Measurements from ENCODE around the gene SMU1.

Gene SMU1

DNA sequence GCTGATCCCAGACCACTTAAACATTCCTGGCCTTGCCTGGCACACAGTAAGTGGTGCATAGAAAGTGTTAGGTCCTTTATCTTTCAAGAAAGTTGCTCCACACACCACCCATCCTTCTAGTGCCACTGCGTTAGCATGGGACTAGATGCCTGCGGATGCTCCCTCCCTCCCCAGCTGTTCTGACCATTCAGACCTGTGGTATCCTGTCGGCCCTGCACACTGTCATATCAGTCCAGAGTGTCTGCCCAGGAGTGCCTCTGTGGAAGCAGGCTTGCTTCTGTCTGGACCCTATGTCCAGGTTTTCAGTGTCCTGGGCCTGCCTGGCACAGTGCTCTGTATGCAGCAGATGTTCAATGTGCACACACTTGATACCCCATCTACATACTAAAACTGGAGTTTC lies 38.3 kb upstream of the SMU1 start:
- H3K9me2 ChIP-seq (replicated peaks; ENCODE audit: low read depth, low read length): no peaks in the 10 kb centered on the region
- no peak overlapping the region for H3K4me2 ChIP-seq (ENCODE audit: low read depth, low read length, poor library complexity, severe bottlenecking)
- H3K4me3 ChIP-seq (ENCODE audit: low read length, poor library complexity, severe bottlenecking): no peak overlapping the region
- H3K27me3 ChIP-seq (ENCODE audit: insufficient read depth, low read length, poor library complexity, severe bottlenecking): no peaks in the 10 kb centered on the region
- no peaks in the 10 kb centered on the region for H4K20me1 ChIP-seq (ENCODE audit: insufficient read depth, low read length, poor library complexity, severe bottlenecking)
- H3K36me3 ChIP-seq (ENCODE audit: insufficient read depth, low read length): peaks cover 34% of the 10 kb centered on the region; the same call in 1 of the 2 replicates
- H3K4me1 ChIP-seq (ENCODE audit: insufficient read depth, low read length, poor library complexity, severe bottlenecking): peaks cover 10% of the 10 kb centered on the region
- H3F3A ChIP-seq (ENCODE audit: low read depth): no peaks in the 10 kb centered on the region
- H2AFZ ChIP-seq (ENCODE audit: low read length): no peak overlapping the region
- H3K9ac ChIP-seq (ENCODE audit: low read depth, low read length, poor library complexity, severe bottlenecking): no peak overlapping the region
- no peaks in the 10 kb centered on the region for H3K79me2 ChIP-seq (ENCODE audit: insufficient read depth, low read length)
- H3K9me3 ChIP-seq (ENCODE audit: insufficient read depth, low read depth, low read length): no peaks in the 10 kb centered on the region
- TF ChIP-seq CTCF (conservative IDR thresholded peaks at IDR 0.05; ENCODE audit: low read length) (no peak), EZH2phosphoT487 (IDR thresholded peaks at IDR 0.05; ENCODE audit: borderline replicate concordance) (no peak)

- no peaks in the 10 kb centered on the region for H3K9me2 ChIP-seq (replicated peaks; ENCODE audit: low read depth, low read length)
- TF ChIP-seq CTCF (conservative IDR thresholded peaks at IDR 0.05; ENCODE audit: low read length) (no peak), EZH2phosphoT487 (IDR thresholded peaks at IDR 0.05; ENCODE audit: borderline replicate concordance) (no peak)
- no peak overlapping the region for H3K4me3 ChIP-seq (ENCODE audit: low read length, poor library complexity, severe bottlenecking)
- no peaks in the 10 kb centered on the region for H3K27me3 ChIP-seq (ENCODE audit: insufficient read depth, low read length, poor library complexity, severe bottlenecking)
- H3K79me2 ChIP-seq (ENCODE audit: insufficient read depth, low read length): no peaks in the 10 kb centered on the region
- peaks cover 34% of the 10 kb centered on the region; the same call in 1 of the 2 replicates for H3K36me3 ChIP-seq (ENCODE audit: insufficient read depth, low read length)
- H3K9me3 ChIP-seq (ENCODE audit: insufficient read depth, low read depth, low read length): no peaks in the 10 kb centered on the region
- H3K9ac ChIP-seq (ENCODE audit: low read depth, low read length, poor library complexity, severe bottlenecking): no peak overlapping the region
- H4K20me1 ChIP-seq (ENCODE audit: insufficient read depth, low read length, poor library complexity, severe bottlenecking): no peaks in the 10 kb centered on the region
- no peaks in the 10 kb centered on the region for H3F3A ChIP-seq (ENCODE audit: low read depth)
- H2AFZ ChIP-seq (ENCODE audit: low read length): no peak overlapping the region
- no peak overlapping the region for H3K4me2 ChIP-seq (ENCODE audit: low read depth, low read length, poor library complexity, severe bottlenecking)
- H3K4me1 ChIP-seq (ENCODE audit: insufficient read depth, low read length, poor library complexity, severe bottlenecking): peaks cover 10% of the 10 kb centered on the region
These were observed 37.5 kb upstream of the SMU1 start for GRCh38 chr9:33113799-33114547.

- Histone ChIP-seq H3K27me3 (ENCODE audit: insufficient read depth, low read length, poor library complexity, severe bottlenecking) (no peaks in the 10 kb centered on the region), H3K9me3 (ENCODE audit: insufficient read depth, low read depth, low read length) (no peaks in the 10 kb centered on the region), H3K79me2 (ENCODE audit: insufficient read depth, low read length) (no peaks in the 10 kb centered on the region), H3K36me3 (ENCODE audit: insufficient read depth, low read length) (peaks cover 34% of the 10 kb centered on the region; the same call in 1 of the 2 replicates), H3K4me1 (ENCODE audit: insufficient read depth, low read length, poor library complexity, severe bottlenecking) (peaks cover 4% of the 10 kb centered on the region), H2AFZ (ENCODE audit: low read length) (no peak overlapping the region), H3K9me2 (replicated peaks; ENCODE audit: low read depth, low read length) (no peaks in the 10 kb centered on the region), H3F3A (ENCODE audit: low read depth) (no peaks in the 10 kb centered on the region), H3K9ac (ENCODE audit: low read depth, low read length, poor library complexity, severe bottlenecking) (no peak overlapping the region), H3K4me3 (ENCODE audit: low read length, poor library complexity, severe bottlenecking) (no peak overlapping the region), H4K20me1 (ENCODE audit: insufficient read depth, low read length, poor library complexity, severe bottlenecking) (no peaks in the 10 kb centered on the region), H3K4me2 (ENCODE audit: low read depth, low read length, poor library complexity, severe bottlenecking) (no peak overlapping the region)
- TF ChIP-seq CTCF (conservative IDR thresholded peaks at IDR 0.05; ENCODE audit: low read length) (no peak), EZH2phosphoT487 (IDR thresholded peaks at IDR 0.05; ENCODE audit: borderline replicate concordance) (no peak)
These were observed 35.6 kb upstream of the SMU1 start for GRCh38 chr9:33112094-33112493.
